ENCODE results near the gene SYNE1. TPM values are rescaled to one million over a fixed set of nuclear protein-coding genes. Genes with fewer than 3 reads are reported as not detected.

SYNE1 gene
- total and polyA plus RNA-seq, 2 experiments from 2014 or later: 14.6 to 83.9 TPM

GRCh38 chr6:152270301-152270925 is 366.7 kb downstream of the SYNE1 start:
- Histone ChIP-seq H3K4me1 (ENCODE audit: low read depth) (no peaks in the 10 kb centered on the region), H3K36me3 (peaks cover 21% of the 10 kb centered on the region), H3K27ac (no peak overlapping the region), H3K9me3 (ENCODE audit: low read depth) (no peaks in the 10 kb centered on the region), H3K4me3 (no peak overlapping the region), H3K27me3 (no peaks in the 10 kb centered on the region)
- peak in 1 of 2 donors; percentile 43 for DNase-seq (ENCODE audit: low read depth in 1 of 2, low spot score in 1 of 2)
- TF ChIP-seq, protein P1, sequence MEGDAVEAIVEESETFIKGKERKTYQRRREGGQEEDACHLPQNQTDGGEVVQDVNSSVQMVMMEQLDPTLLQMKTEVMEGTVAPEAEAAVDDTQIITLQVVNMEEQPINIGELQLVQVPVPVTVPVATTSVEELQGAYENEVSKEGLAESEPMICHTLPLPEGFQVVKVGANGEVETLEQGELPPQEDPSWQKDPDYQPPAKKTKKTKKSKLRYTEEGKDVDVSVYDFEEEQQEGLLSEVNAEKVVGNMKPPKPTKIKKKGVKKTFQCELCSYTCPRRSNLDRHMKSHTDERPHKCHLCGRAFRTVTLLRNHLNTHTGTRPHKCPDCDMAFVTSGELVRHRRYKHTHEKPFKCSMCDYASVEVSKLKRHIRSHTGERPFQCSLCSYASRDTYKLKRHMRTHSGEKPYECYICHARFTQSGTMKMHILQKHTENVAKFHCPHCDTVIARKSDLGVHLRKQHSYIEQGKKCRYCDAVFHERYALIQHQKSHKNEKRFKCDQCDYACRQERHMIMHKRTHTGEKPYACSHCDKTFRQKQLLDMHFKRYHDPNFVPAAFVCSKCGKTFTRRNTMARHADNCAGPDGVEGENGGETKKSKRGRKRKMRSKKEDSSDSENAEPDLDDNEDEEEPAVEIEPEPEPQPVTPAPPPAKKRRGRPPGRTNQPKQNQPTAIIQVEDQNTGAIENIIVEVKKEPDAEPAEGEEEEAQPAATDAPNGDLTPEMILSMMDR (IDR thresholded peaks at IDR 0.05; ENCODE audit: low read depth, low read length): no peak

GRCh38 chr6:152268846-152269442 is 368.2 kb downstream of the SYNE1 start:
- TF ChIP-seq, protein P1 (IDR thresholded peaks at IDR 0.05; ENCODE audit: low read depth, low read length): no peak
- no peaks in the 10 kb centered on the region for H3K4me1 ChIP-seq (ENCODE audit: low read depth)
- no peak for DNase-seq (ENCODE audit: low read depth in 1 of 2, low spot score in 1 of 2)
- no peak overlapping the region for H3K4me3 ChIP-seq
- peaks cover 22% of the 10 kb centered on the region for H3K36me3 ChIP-seq
- H3K27me3 ChIP-seq: no peaks in the 10 kb centered on the region
- H3K9me3 ChIP-seq (ENCODE audit: low read depth): no peaks in the 10 kb centered on the region
- H3K27ac ChIP-seq: no peak overlapping the region

GRCh38 chr6:152267967-152268845 is 369.0 kb downstream of the SYNE1 start:
- Histone ChIP-seq H3K4me1 (ENCODE audit: low read depth) (no peaks in the 10 kb centered on the region), H3K4me3 (no peak overlapping the region), H3K27ac (no peak overlapping the region), H3K36me3 (peaks cover 22% of the 10 kb centered on the region), H3K9me3 (ENCODE audit: low read depth) (no peaks in the 10 kb centered on the region), H3K27me3 (no peaks in the 10 kb centered on the region)
- TF ChIP-seq, protein P1 (IDR thresholded peaks at IDR 0.05; ENCODE audit: low read depth, low read length): peak; percentile 49
- peak; percentile 41 to 49 for DNase-seq (ENCODE audit: low read depth in 1 of 2, low spot score in 1 of 2)

- DNase-seq (ENCODE audit: low read depth in 1 of 2, low spot score in 1 of 2): no peak
- H3K9me3 ChIP-seq (ENCODE audit: low read depth): no peaks in the 10 kb centered on the region
- TF ChIP-seq, protein P1 (IDR thresholded peaks at IDR 0.05; ENCODE audit: low read depth, low read length): no peak
Measured at GRCh38 chr6:152265651-152266050, 371.5 kb downstream of the SYNE1 start.

DNA sequence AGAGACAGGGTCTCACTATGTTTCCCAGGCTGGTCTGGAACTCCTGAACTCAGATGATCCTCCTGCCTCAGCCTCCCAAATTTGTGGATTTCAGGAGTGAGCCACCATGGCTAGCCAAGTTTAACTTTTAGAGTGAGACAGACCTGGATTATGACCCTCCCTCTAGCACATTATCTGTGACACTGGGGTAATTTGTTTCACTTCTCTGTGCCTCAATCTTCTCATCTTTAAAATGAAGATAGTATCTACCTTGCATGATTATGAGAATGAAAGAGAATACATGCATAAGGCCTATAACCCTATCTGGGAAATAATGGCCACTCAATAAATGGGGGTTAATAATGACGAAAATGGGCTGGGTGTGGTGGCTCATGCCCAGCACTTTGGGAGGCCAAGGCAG is 373.6 kb downstream of the SYNE1 start:
- Histone ChIP-seq H3K27ac (no peak overlapping the region), H3K36me3 (peaks cover 23% of the 10 kb centered on the region), H3K27me3 (no peaks in the 10 kb centered on the region), H3K9me3 (ENCODE audit: low read depth) (no peaks in the 10 kb centered on the region), H3K4me3 (no peak overlapping the region), H3K4me1 (ENCODE audit: low read depth) (no peaks in the 10 kb centered on the region)
- DNase-seq (ENCODE audit: low read depth in 1 of 2, low spot score in 1 of 2): no peak
- TF ChIP-seq, protein P1 (IDR thresholded peaks at IDR 0.05; ENCODE audit: low read depth, low read length): no peak

More at GRCh38 chr6:152265651-152266050, 371.5 kb downstream of the SYNE1 start:
- no peak overlapping the region for H3K27ac ChIP-seq
- H3K36me3 ChIP-seq: peaks cover 25% of the 10 kb centered on the region
- no peaks in the 10 kb centered on the region for H3K4me1 ChIP-seq (ENCODE audit: low read depth)
- no peaks in the 10 kb centered on the region for H3K27me3 ChIP-seq
- H3K4me3 ChIP-seq: no peak overlapping the region

Data from cardiac muscle cell (in vitro differentiated cells and primary cell).